LNCaP clone FGC (cell line): ENCODE results near the gene MACROD2.

ENCODE experiments used
- DNase-seq: peaks from one replicate; pipeline ENCODE4 v3.0.0-alpha.2; 2011; ENCODE audit warnings: low read depth
- H3K4me3 ChIP-seq: 2 replicates; pipeline ENCODE4 v1.5.1; 2011; ENCODE audit warnings: mild to moderate bottlenecking, low read depth, low read length, control low read depth
- TF ChIP-seq, protein P1 (sequence below): IDR thresholded peaks from 2 replicates; pipeline ENCODE4 v1.5.1; 2012; ENCODE audit warnings: mild to moderate bottlenecking; ENCODE audit not compliant: control insufficient read depth, insufficient read depth; ENCODE audit errors: extremely low read depth

Gene MACROD2

DNA sequence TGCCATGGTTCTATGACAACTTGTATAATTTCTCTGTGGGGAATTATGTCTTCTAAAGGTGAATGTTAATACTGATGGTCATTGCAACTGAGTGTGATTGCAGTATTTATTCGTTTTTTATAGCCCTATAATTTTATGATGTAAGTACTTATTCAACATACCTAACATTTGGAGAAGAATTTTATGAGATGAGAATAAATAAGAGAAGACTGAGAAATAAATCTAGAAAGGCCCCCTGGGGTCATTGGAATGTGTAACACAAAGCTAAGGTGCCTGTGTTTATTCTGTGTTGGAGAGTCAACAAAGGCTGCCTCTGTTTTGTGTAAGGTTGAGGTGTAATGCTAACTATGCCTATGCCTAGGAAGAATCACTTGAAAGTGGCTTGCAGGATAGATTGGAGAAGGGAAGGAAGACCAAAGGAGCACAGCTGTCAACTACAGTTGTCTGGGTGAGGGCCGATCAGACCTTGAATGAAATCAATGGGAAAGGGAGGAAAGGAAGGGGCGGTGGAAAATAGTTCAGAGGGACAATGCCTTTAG, 1501.3 kb downstream of the MACROD2 start:
- peak; percentile 78 for DNase-seq
- TF ChIP-seq, protein P1, sequence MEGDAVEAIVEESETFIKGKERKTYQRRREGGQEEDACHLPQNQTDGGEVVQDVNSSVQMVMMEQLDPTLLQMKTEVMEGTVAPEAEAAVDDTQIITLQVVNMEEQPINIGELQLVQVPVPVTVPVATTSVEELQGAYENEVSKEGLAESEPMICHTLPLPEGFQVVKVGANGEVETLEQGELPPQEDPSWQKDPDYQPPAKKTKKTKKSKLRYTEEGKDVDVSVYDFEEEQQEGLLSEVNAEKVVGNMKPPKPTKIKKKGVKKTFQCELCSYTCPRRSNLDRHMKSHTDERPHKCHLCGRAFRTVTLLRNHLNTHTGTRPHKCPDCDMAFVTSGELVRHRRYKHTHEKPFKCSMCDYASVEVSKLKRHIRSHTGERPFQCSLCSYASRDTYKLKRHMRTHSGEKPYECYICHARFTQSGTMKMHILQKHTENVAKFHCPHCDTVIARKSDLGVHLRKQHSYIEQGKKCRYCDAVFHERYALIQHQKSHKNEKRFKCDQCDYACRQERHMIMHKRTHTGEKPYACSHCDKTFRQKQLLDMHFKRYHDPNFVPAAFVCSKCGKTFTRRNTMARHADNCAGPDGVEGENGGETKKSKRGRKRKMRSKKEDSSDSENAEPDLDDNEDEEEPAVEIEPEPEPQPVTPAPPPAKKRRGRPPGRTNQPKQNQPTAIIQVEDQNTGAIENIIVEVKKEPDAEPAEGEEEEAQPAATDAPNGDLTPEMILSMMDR: no peak
- H3K4me3 ChIP-seq: no peak overlapping the region

DNA sequence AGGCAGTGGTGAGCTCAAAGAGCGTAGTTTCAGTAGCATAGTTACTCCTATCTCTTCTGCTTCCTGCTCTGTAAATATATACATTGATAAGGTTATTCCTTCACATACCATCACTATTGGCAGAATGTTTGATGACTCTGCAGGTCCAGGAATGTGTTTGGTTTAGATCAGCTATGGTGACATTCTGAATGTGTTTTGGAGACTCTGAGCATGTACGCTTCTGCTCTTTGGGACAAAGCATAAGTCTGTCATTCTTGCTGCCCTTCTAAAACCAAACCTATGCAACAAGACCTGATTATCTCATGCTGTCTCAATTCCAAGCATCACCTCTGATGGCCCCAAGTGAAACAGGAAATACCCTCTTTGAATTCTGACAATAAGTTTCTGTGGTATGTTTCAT, 1503.6 kb downstream of the MACROD2 start:
- no peak overlapping the region for H3K4me3 ChIP-seq
- no peak for DNase-seq
- TF ChIP-seq, protein P1: no peak

DNA sequence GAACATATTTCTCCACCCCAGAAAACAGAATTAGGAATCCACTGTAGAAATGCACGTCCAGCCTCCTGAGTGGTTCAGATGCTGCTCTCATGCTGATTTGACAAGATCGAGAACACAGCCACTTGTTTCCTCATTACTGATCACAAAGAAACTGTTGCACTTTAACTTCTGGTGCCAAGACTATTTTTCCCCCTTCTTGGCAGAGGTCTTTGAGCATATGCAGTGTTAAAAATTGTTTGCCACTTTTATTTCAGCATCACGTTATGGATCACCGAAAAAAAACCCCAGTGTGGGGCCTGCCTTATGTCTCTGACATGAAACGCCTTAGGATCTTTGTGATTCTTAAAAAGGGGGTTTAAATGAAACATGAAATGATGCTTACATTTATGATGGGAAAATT, 1511.0 kb downstream of the MACROD2 start:
- TF ChIP-seq, protein P1: no peak
- no peak for DNase-seq
- no peak overlapping the region for H3K4me3 ChIP-seq

DNA sequence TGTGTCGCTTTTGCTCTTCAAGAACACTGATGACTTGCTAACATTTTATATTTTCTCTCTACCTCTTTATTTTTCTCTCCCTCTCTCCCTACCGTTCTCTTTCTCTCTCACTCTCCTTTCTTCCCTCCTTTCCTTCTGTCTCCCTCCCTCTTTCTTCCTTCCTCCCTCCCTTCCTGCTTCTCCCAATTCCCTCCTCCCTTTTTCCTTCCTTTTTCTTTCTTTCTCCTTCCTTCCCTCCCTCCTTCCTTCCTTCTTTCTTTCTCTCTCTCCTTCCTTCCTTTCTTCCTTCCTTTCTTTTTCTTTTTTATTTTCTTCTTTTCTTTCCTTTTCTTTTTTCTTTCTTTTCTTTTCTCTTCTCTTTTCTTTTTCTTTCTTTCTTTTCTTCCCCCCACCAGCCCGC, 1511.8 kb downstream of the MACROD2 start:
- H3K4me3 ChIP-seq: no peak overlapping the region
- no peak for DNase-seq
- TF ChIP-seq, protein P1: no peak

DNA sequence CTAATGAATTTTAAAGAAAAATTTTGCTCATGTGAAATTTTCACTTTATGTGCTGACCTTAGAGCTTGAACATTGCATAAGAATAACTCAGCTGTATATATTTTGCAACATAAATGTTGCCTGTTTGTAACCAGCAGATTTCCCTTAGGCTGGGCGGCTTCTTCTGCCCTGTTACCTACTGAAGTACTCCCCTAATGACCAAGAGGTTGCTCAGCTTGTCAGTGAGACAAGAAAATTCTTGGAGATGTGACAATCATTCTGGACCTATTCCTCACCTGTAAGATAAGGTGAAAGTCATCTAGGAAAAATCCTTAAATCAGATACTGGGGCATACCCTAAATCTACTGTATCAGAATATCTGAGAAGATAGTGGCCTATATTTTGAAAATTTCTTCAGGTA, 1516.2 kb downstream of the MACROD2 start:
- DNase-seq: no peak
- TF ChIP-seq, protein P1: no peak
- no peak overlapping the region for H3K4me3 ChIP-seq

DNA sequence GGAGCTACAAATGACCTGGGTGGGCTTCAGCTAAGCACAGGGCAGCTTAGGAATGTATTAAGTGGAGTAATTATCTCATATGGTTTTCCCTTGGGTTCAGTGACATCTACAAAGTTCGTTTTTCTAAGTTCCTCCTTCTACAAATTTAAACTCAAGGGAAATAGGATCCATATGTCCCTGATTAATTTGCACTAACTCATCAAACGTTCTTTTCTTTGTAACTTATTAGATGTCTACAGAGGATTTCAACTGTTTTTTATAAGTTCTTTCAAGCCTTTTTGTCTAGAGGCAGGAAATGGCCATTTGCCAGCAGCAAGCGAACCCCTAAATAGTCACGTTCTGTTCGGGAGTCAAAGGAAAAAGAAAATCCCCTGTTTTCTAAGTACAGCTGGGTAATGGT, 1517.6 kb downstream of the MACROD2 start:
- TF ChIP-seq, protein P1: no peak
- DNase-seq: no peak
- H3K4me3 ChIP-seq: no peak overlapping the region

DNA sequence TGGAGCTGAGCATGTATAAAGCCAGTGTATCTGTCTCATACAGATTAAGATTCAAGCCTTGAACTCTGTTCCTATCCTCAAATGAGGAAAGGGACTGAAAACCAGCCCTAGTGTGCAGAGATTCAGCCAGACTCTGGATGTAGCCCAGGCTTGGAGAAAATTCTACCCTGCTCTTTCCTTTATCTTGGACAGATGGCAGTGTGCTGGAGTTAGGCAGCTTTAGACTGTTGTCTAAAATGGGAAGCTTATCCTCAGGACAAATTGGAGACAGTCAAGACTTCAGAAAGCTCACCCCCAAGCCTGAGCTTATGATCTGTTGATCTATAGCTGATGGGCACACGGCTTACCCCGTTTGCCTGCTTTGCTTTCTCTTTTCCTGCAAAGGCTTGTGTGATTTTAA, 1520.4 kb downstream of the MACROD2 start:
- TF ChIP-seq, protein P1: 0 out of 2 replicates have a peak, but pooled peaks have one; percentile 13
- no peak overlapping the region for H3K4me3 ChIP-seq
- DNase-seq: no peak
